Testis (tissue), 2 donors: ENCODE results near the gene ATP11A.

Experiments
- CTCF ChIP-seq, 3 experiments: fragments of 450-650 bp in 2 of 3; fragments of 200-600 bp in 1 of 3; sonication (generic) in 1 of 3; IDR thresholded peaks; one replicate each; pipeline ENCODE4 v1.5.1; 2016 to 2019; ENCODE audit warnings: antibody characterized with exemption in 3 of 3, mild to moderate bottlenecking in 2 of 3, moderate library complexity in 1 of 3
- POLR2A ChIP-seq: fragments of 450-650 bp; IDR thresholded peaks from one replicate; pipeline ENCODE4 v1.6.1; 2017; ENCODE audit warnings: antibody characterized with exemption, mild to moderate bottlenecking, moderate library complexity

GRCh38 chr13:112806739-112807652, 117.2 kb downstream of the ATP11A start:
- TF ChIP-seq CTCF (IDR thresholded peaks at IDR 0.05) = no peak
- no peak for TF ChIP-seq POLR2A
